ENCODE measurements around the gene HK2.
A peak's percentile ranks its signal among the peaks of the same experiment; 100 is the strongest.

Gene HK2

GRCh38 chr2:74881626-74882298 lies 47.8 kb downstream of the HK2 start:
- H3K4me3 ChIP-seq (ENCODE audit: low read depth, low read length): no peak overlapping the region
- no peak for DNase-seq (ENCODE audit: low read depth)
- TF ChIP-seq POLR2A (IDR thresholded peaks at IDR 0.05; ENCODE audit: extremely low read depth, insufficient read length): no peak
- TF ChIP-seq MAX (IDR thresholded peaks at IDR 0.05; ENCODE audit: low read depth, low read length): no peak
- no peak for TF ChIP-seq CTCF (IDR thresholded peaks at IDR 0.05; ENCODE audit: low read depth, low read length)
- TF ChIP-seq MYC (IDR thresholded peaks at IDR 0.05; ENCODE audit: low read depth, low read length): no peak

GRCh38 chr2:74882299-74882687 lies 48.4 kb downstream of the HK2 start:
- TF ChIP-seq MAX (IDR thresholded peaks at IDR 0.05; ENCODE audit: low read depth, low read length): no peak
- TF ChIP-seq POLR2A (IDR thresholded peaks at IDR 0.05; ENCODE audit: extremely low read depth, insufficient read length): no peak
- no peak for TF ChIP-seq MYC (IDR thresholded peaks at IDR 0.05; ENCODE audit: low read depth, low read length)
- TF ChIP-seq CTCF (IDR thresholded peaks at IDR 0.05; ENCODE audit: low read depth, low read length): no peak
- DNase-seq (ENCODE audit: low read depth): no peak
- no peak overlapping the region for H3K4me3 ChIP-seq (ENCODE audit: low read depth, low read length)

- no peak overlapping the region for H3K4me3 ChIP-seq (ENCODE audit: low read depth, low read length)
- TF ChIP-seq POLR2A (IDR thresholded peaks at IDR 0.05; ENCODE audit: extremely low read depth, insufficient read length) (no peak), MYC (IDR thresholded peaks at IDR 0.05; ENCODE audit: low read depth, low read length) (no peak), MAX (IDR thresholded peaks at IDR 0.05; ENCODE audit: low read depth, low read length) (no peak), CTCF (IDR thresholded peaks at IDR 0.05; ENCODE audit: low read depth, low read length) (no peak)
- DNase-seq (ENCODE audit: low read depth): no peak
Measured at GRCh38 chr2:74883011-74883410, 49.1 kb downstream of the HK2 start.

- no peak overlapping the region for H3K4me3 ChIP-seq (ENCODE audit: low read depth, low read length)
- DNase-seq (ENCODE audit: low read depth): peak; percentile 76
- TF ChIP-seq MYC (IDR thresholded peaks at IDR 0.05; ENCODE audit: low read depth, low read length) (peak; percentile 9; the same call in 1 of the 2 replicates), MAX (IDR thresholded peaks at IDR 0.05; ENCODE audit: low read depth, low read length) (peak; percentile 70), POLR2A (IDR thresholded peaks at IDR 0.05; ENCODE audit: extremely low read depth, insufficient read length) (no peak), CTCF (IDR thresholded peaks at IDR 0.05; ENCODE audit: low read depth, low read length) (no peak)
Measured at GRCh38 chr2:74884118-74884762, 50.3 kb downstream of the HK2 start.

- no peak overlapping the region for H3K4me3 ChIP-seq (ENCODE audit: low read depth, low read length)
- no peak for TF ChIP-seq CTCF (IDR thresholded peaks at IDR 0.05; ENCODE audit: low read depth, low read length)
- no peak for TF ChIP-seq POLR2A (IDR thresholded peaks at IDR 0.05; ENCODE audit: extremely low read depth, insufficient read length)
- no peak for TF ChIP-seq MAX (IDR thresholded peaks at IDR 0.05; ENCODE audit: low read depth, low read length)
- no peak for TF ChIP-seq MYC (IDR thresholded peaks at IDR 0.05; ENCODE audit: low read depth, low read length)
- DNase-seq (ENCODE audit: low read depth): no peak
Measured at GRCh38 chr2:74884866-74885265, 50.9 kb downstream of the HK2 start.

Measured in NB4 (cell line).